Upper lobe of left lung (tissue), 6 donors: Measurements from ENCODE around the gene DCAF15. TPM values are rescaled to one million over a fixed set of nuclear protein-coding genes. Genes with fewer than 3 reads are reported as not detected.

ENCODE experiments used
- ATAC-seq, 2 donors: fragments of 200-7000 bp; cut with Tn5 transposase; one replicate each; pipeline ENCODE4 v1.9.1; 2022; ENCODE audit warnings: mild to moderate bottlenecking in 2 of 2, moderate library complexity in 2 of 2; ENCODE audit not compliant: low FRiP score in 2 of 2
- DNase-seq, 2 donors: peaks; one replicate each; pipeline ENCODE4 v3.0.0-alpha.2; 2019 to 2020
- H3K27ac ChIP-seq, 4 donors: fragments of 200-600 bp; sonication (generic); one replicate each; pipeline ENCODE4 v1.5.1; 2016 to 2019
- H3K27me3 ChIP-seq, 4 donors: fragments of 200-600 bp; sonication (generic); one replicate each; pipeline ENCODE4 v1.5.1; 2017 to 2019
- H3K36me3 ChIP-seq, 4 donors: fragments of 200-600 bp; sonication (generic); one replicate each; pipeline ENCODE4 v1.5.1; 2016 to 2019
- H3K4me1 ChIP-seq, 4 donors: fragments of 200-600 bp; sonication (generic); one replicate each; pipeline ENCODE4 v1.5.1; 2018 to 2019
- H3K4me3 ChIP-seq, 4 donors: fragments of 200-600 bp; sonication (generic); one replicate each; pipeline ENCODE4 v1.5.1; 2017 to 2019; ENCODE audit warnings: mild to moderate bottlenecking in 2 of 4, moderate library complexity in 1 of 4
- H3K9me3 ChIP-seq, 4 donors: fragments of 200-600 bp; sonication (generic); one replicate each; pipeline ENCODE4 v1.5.1; 2018 to 2019
- EP300 ChIP-seq, 4 donors: sonication (generic); formaldehyde crosslinking; IDR thresholded peaks; one replicate each; pipeline ENCODE4 v1.5.1; 2017; ENCODE audit warnings: antibody characterized with exemption in 4 of 4, control low read depth in 2 of 4
- POLR2A ChIP-seq, 4 donors: fragments of 450-650 bp; IDR thresholded peaks; one replicate each; pipeline ENCODE4 v1.5.1; 2016 to 2017; ENCODE audit warnings: antibody characterized with exemption in 4 of 4, mild to moderate bottlenecking in 2 of 4
- POLR2AphosphoS5 ChIP-seq, 2 donors: sonication (generic); formaldehyde crosslinking; IDR thresholded peaks; one replicate each; pipeline ENCODE4 v1.5.1; 2017; ENCODE audit warnings: antibody characterized with exemption in 2 of 2
- WGBS, 2 donors: methylation state at CpG; one replicate each; pipeline ENCODE4 v1.1.5; 2017 to 2018; 5-methylcytosine and 5-hydroxymethylcytosine counted together
- total RNA-seq, 6 donors: library from RNA; depleted of rRNA in 4 of 6; stranded (reverse); fragments of >200 nt in 4 of 6; gene quantifications; one replicate each; pipeline versions ENCODE4 v1.1.0 to v1.2.1, GENCODE V29; 2016 to 2021
- TF ChIP-seq, protein P1 (sequence below), 6 experiments: fragments of 450-650 bp in 4 of 6; fragments of 200-600 bp in 2 of 6; sonication (generic) in 2 of 6; IDR thresholded peaks; one replicate each; pipeline ENCODE4 v1.5.1; 2016 to 2019; ENCODE audit warnings: antibody characterized with exemption in 6 of 6
- donor health status: DM: no; HTN: no; CAD: no; lungs with moderate emphysema.
- donor health status: DM: no; HTN: yes; CAD: no; lungs with severe emphysema.

The DCAF15 gene
- total RNA-seq, 6 donors from 2014 or later: 20.5 to 51.3 (median 39.0) TPM

GRCh38 chr19:13987101-13987890 lies 35.0 kb downstream of the DCAF15 start:
- ATAC-seq (peak; percentile 26 to 31), DNase-seq (peak; percentile 76 to 88)
- TF ChIP-seq EP300 (IDR thresholded peaks at IDR 0.05) (no peak), POLR2A (IDR thresholded peaks at IDR 0.05) (peak in 1 of 4 donors; percentile 48), POLR2AphosphoS5 (IDR thresholded peaks at IDR 0.05) (peak; percentile 6 to 50)
- TF ChIP-seq, protein P1, sequence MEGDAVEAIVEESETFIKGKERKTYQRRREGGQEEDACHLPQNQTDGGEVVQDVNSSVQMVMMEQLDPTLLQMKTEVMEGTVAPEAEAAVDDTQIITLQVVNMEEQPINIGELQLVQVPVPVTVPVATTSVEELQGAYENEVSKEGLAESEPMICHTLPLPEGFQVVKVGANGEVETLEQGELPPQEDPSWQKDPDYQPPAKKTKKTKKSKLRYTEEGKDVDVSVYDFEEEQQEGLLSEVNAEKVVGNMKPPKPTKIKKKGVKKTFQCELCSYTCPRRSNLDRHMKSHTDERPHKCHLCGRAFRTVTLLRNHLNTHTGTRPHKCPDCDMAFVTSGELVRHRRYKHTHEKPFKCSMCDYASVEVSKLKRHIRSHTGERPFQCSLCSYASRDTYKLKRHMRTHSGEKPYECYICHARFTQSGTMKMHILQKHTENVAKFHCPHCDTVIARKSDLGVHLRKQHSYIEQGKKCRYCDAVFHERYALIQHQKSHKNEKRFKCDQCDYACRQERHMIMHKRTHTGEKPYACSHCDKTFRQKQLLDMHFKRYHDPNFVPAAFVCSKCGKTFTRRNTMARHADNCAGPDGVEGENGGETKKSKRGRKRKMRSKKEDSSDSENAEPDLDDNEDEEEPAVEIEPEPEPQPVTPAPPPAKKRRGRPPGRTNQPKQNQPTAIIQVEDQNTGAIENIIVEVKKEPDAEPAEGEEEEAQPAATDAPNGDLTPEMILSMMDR (IDR thresholded peaks at IDR 0.05): no peak
- H3K36me3 ChIP-seq: peaks cover 0 to 20% (median 15%) of the 10 kb centered on the region in 4 donors
- no peaks in the 10 kb centered on the region for H3K27me3 ChIP-seq
- peak overlapping the region in 2 of 4 donors; percentile 14 to 25 for H3K4me3 ChIP-seq
- H3K4me1 ChIP-seq: peaks cover 31 to 40% (median 36%) of the 10 kb centered on the region in 4 donors
- peak overlapping the region; percentile 84 to 97 (median 92) for H3K27ac ChIP-seq
- WGBS, 2 donors: 15 to 21% methylated on average over 7 to 17 of the region's 17 CpGs
- H3K9me3 ChIP-seq: no peaks in the 10 kb centered on the region

- WGBS, 2 donors: 89 to 93% methylated on average over 7 of the region's 7 CpGs
- TF ChIP-seq EP300 (IDR thresholded peaks at IDR 0.05) (no peak), POLR2AphosphoS5 (IDR thresholded peaks at IDR 0.05) (no peak), POLR2A (IDR thresholded peaks at IDR 0.05) (no peak)
- Histone ChIP-seq H3K27me3 (no peaks in the 10 kb centered on the region), H3K4me1 (peaks cover 30 to 39% (median 36%) of the 10 kb centered on the region in 4 donors), H3K9me3 (no peaks in the 10 kb centered on the region), H3K36me3 (peaks cover 0 to 24% (median 19%) of the 10 kb centered on the region in 4 donors), H3K27ac (peak overlapping the region in 1 of 4 donors; percentile 31), H3K4me3 (no peak overlapping the region)
- ATAC-seq (no peak), DNase-seq (no peak)
These were observed 37.2 kb downstream of the DCAF15 start for GRCh38 chr19:13989487-13989886.

GRCh38 chr19:13990085-13990484 lies 37.8 kb downstream of the DCAF15 start:
- ATAC-seq (no peak), DNase-seq (peak in 1 of 2 donors; percentile 63)
- Histone ChIP-seq H3K27me3 (no peaks in the 10 kb centered on the region), H3K4me1 (peaks cover 26 to 36% (median 34%) of the 10 kb centered on the region in 4 donors), H3K9me3 (no peaks in the 10 kb centered on the region), H3K27ac (peak overlapping the region in 1 of 4 donors; percentile 17), H3K4me3 (no peak overlapping the region), H3K36me3 (peaks cover 0 to 24% (median 19%) of the 10 kb centered on the region in 4 donors)
- TF ChIP-seq POLR2A (IDR thresholded peaks at IDR 0.05) (no peak), POLR2AphosphoS5 (IDR thresholded peaks at IDR 0.05) (no peak), EP300 (IDR thresholded peaks at IDR 0.05) (no peak)
- TF ChIP-seq, protein P1 (IDR thresholded peaks at IDR 0.05): no peak
- WGBS, 2 donors: 91 to 95% methylated on average over 8 of the region's 8 CpGs

- Histone ChIP-seq H3K27me3 (no peaks in the 10 kb centered on the region), H3K4me3 (no peak overlapping the region), H3K27ac (no peak overlapping the region), H3K36me3 (peaks cover 0 to 29% (median 19%) of the 10 kb centered on the region in 4 donors), H3K4me1 (peaks cover 9 to 20% (median 15%) of the 10 kb centered on the region in 4 donors), H3K9me3 (no peaks in the 10 kb centered on the region)
- no peak for DNase-seq
- no peak for ATAC-seq
- 97 to 100% methylated on average over 4 to 7 of the region's 7 CpGs for WGBS, 2 donors
- TF ChIP-seq, protein P1 (IDR thresholded peaks at IDR 0.05): no peak
- no peak for TF ChIP-seq EP300 (IDR thresholded peaks at IDR 0.05)
- TF ChIP-seq POLR2A (IDR thresholded peaks at IDR 0.05): no peak
- TF ChIP-seq POLR2AphosphoS5 (IDR thresholded peaks at IDR 0.05): no peak
These were observed 39.7 kb downstream of the DCAF15 start for GRCh38 chr19:13992025-13992424.

DNA sequence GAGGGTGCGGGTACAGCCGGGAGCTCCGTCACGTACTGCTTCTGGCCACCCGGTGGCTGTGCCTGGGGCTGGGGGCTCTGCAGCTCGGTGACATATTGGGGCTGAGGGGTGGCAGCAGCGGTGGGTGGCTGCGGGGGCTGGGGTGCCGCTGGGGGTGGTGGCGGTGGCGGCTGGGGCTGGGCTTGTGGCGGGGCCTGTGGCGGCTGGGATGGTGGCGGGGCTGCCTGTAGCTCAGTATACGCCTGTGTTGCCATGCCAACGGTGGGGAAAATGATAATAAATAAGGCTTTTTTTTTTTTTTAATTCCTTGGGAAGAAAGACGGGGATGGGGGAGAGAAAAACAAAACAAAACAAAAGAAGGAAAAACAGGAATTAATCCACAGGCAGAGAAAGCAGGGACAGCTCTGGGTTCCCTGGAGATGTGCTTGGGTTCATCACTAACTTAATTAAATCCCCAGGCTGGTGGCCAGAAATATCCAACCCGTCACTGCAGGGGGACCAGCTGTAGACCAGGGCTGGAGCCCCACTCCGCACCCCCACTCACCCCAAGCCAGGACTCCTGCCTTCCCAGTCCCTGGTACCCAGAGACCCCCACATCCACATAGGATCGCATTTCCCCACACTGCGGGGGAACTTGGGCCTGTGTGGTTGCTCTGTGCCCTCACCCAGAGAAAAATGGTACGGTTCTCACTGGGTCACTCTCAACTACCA lies 41.4 kb downstream of the DCAF15 start:
- TF ChIP-seq POLR2A (IDR thresholded peaks at IDR 0.05): no peak
- TF ChIP-seq, protein P1 (IDR thresholded peaks at IDR 0.05): no peak
- TF ChIP-seq EP300 (IDR thresholded peaks at IDR 0.05): no peak
- TF ChIP-seq POLR2AphosphoS5 (IDR thresholded peaks at IDR 0.05): no peak
- DNase-seq (peak in 1 of 2 donors; percentile 52), ATAC-seq (no peak)
- 92 to 93% methylated on average over 21 to 22 of the region's 22 CpGs for WGBS, 2 donors
- H3K4me3 ChIP-seq: no peak overlapping the region
- peaks cover 0 to 32% (median 26%) of the 10 kb centered on the region in 4 donors for H3K36me3 ChIP-seq
- H3K27ac ChIP-seq: no peak overlapping the region
- H3K4me1 ChIP-seq: peaks cover 0 to 5% (median 0%) of the 10 kb centered on the region in 4 donors
- H3K9me3 ChIP-seq: peaks cover 0 to 1% (median 0%) of the 10 kb centered on the region in 4 donors
- no peaks in the 10 kb centered on the region for H3K27me3 ChIP-seq
